HepG2 (cell line): ENCODE measurements around the gene BABAM1. TPM values are rescaled to one million over a fixed set of nuclear protein-coding genes. Genes with fewer than 3 reads are reported as not detected.

Experiments
- AGO2 ChIP-seq: fragments of 200-400 bp; formaldehyde crosslinking; optimal IDR thresholded peaks from 2 replicates; pipeline ENCODE3; 2017; ENCODE audit warnings: mild to moderate bottlenecking, low read depth, low read length, moderate library complexity
- HDAC1 ChIP-seq: sonication (generic); formaldehyde crosslinking; IDR thresholded peaks from 2 replicates; pipeline ENCODE4 v1.5.1; 2020; ENCODE audit warnings: mild to moderate bottlenecking, missing genetic modification reagents
- HOXA3 ChIP-seq: sonication (generic); formaldehyde crosslinking; IDR thresholded peaks from 2 replicates; pipeline ENCODE4 v1.5.0; 2020; ENCODE audit warnings: missing genetic modification reagents
- MAFF ChIP-seq: IDR thresholded peaks from 2 replicates; pipeline ENCODE4 v1.6.1; 2011; ENCODE audit warnings: low read depth, low read length, improper control_type of control experiment
- MTA1 ChIP-seq: sonication (generic); formaldehyde crosslinking; IDR thresholded peaks from 2 replicates; pipeline ENCODE4 v1.4.0; 2020; ENCODE audit warnings: missing genetic modification reagents, mild to moderate bottlenecking, borderline replicate concordance
- NFE2L1 ChIP-seq: sonication (generic); formaldehyde crosslinking; IDR thresholded peaks from 2 replicates; pipeline ENCODE4 v1.4.0; 2020; ENCODE audit warnings: missing genetic modification reagents, mild to moderate bottlenecking, borderline replicate concordance
- NFE2L2 ChIP-seq: fragments of 150-350 bp; IDR thresholded peaks from 2 replicates; pipeline ENCODE4 v1.6.1; 2014; ENCODE audit warnings: low read length
- NR2F6 ChIP-seq, 2 experiments: IDR thresholded peaks; 2 replicates each; pipeline ENCODE4 v1.6.1; 2016; ENCODE audit warnings: antibody characterized with exemption in 1 of 2, mild to moderate bottlenecking in 1 of 2
- PHF21A ChIP-seq: sonication (generic); formaldehyde crosslinking; IDR thresholded peaks from 2 replicates; pipeline ENCODE4 v1.5.0; 2020; ENCODE audit warnings: mild to moderate bottlenecking, missing genetic modification reagents
- SCMH1 ChIP-seq: sonication (generic); formaldehyde crosslinking; IDR thresholded peaks from 2 replicates; pipeline ENCODE4 v1.9.0; 2021; ENCODE audit warnings: missing genetic modification reagents, mild to moderate bottlenecking, borderline replicate concordance
- SPEN ChIP-seq: sonication (generic); formaldehyde crosslinking; IDR thresholded peaks from 2 replicates; pipeline ENCODE4 v1.5.1; 2020; ENCODE audit warnings: low read depth, mild to moderate bottlenecking, missing genetic modification reagents
- TBX2 ChIP-seq: sonication (generic); formaldehyde crosslinking; IDR thresholded peaks from 2 replicates; pipeline ENCODE4 v1.5.0; 2020; ENCODE audit warnings: missing genetic modification reagents, mild to moderate bottlenecking, borderline replicate concordance
- XRCC5 ChIP-seq: fragments of 200-400 bp; formaldehyde crosslinking; optimal IDR thresholded peaks from 2 replicates; pipeline ENCODE3; 2017; ENCODE audit warnings: mild to moderate bottlenecking, low read length
- ZFX ChIP-seq: sonication (generic); formaldehyde crosslinking; IDR thresholded peaks from 2 replicates; pipeline ENCODE4 v1.4.0; 2020; ENCODE audit warnings: mild to moderate bottlenecking, low read depth, missing genetic modification reagents, moderate library complexity
- ZFY ChIP-seq: sonication (generic); formaldehyde crosslinking; IDR thresholded peaks from 2 replicates; pipeline ENCODE4 v1.4.0; 2020; ENCODE audit warnings: missing genetic modification reagents
- ZMYM3 ChIP-seq: sonication (generic); formaldehyde crosslinking; IDR thresholded peaks from 2 replicates; pipeline ENCODE4 v1.5.1; 2020; ENCODE audit warnings: mild to moderate bottlenecking, missing genetic modification reagents
- ZNF225 ChIP-seq: sonication (generic); formaldehyde crosslinking; IDR thresholded peaks from 2 replicates; pipeline ENCODE4 v1.4.0; 2020; ENCODE audit warnings: mild to moderate bottlenecking, missing genetic modification reagents
- ZNF44 ChIP-seq: sonication (generic); formaldehyde crosslinking; IDR thresholded peaks from 2 replicates; pipeline ENCODE4 v1.5.1; 2020; ENCODE audit warnings: mild to moderate bottlenecking, missing genetic modification reagents
- ZNF501 ChIP-seq: sonication (generic); formaldehyde crosslinking; IDR thresholded peaks from 2 replicates; pipeline ENCODE4 v1.5.1; 2020; ENCODE audit warnings: mild to moderate bottlenecking, moderate library complexity, missing genetic modification reagents
- ZNF558 ChIP-seq: sonication (generic); formaldehyde crosslinking; IDR thresholded peaks from 2 replicates; pipeline ENCODE4 v1.9.0; 2022; ENCODE audit warnings: mild to moderate bottlenecking, missing genetic modification reagents, borderline replicate concordance
- ZNF605 ChIP-seq: sonication (generic); formaldehyde crosslinking; IDR thresholded peaks from 2 replicates; pipeline ENCODE4 v1.8.0; 2022; ENCODE audit warnings: mild to moderate bottlenecking, missing genetic modification reagents
- ZNF776 ChIP-seq: sonication (generic); formaldehyde crosslinking; IDR thresholded peaks from 2 replicates; pipeline ENCODE4 v1.4.0; 2020; ENCODE audit warnings: mild to moderate bottlenecking, missing genetic modification reagents
- ZNF839 ChIP-seq: sonication (generic); formaldehyde crosslinking; IDR thresholded peaks from 2 replicates; pipeline ENCODE4 v1.4.0; 2020; ENCODE audit warnings: missing genetic modification reagents, mild to moderate bottlenecking, borderline replicate concordance
- polyA plus RNA-seq, 8 experiments: library from polyadenylated mRNA; depleted of rRNA in 3 of 8; stranded (reverse) in 7 of 8; unstranded in 1 of 8; fragments of >200 nt; fragmentation: Illumina TruSeq in 4 of 8; extraction: Trizol in 4 of 8; gene quantifications; 2 replicates each; pipeline versions ENCODE4 v1.2.1 to v1.2.3, GENCODE V29; 2011 to 2016; ENCODE audit warnings: low read depth in 4 of 8, missing spikeins in 1 of 8, mixed read lengths in 1 of 8; ENCODE audit not compliant: insufficient read depth in 1 of 8
- total RNA-seq, 5 experiments: library from RNA; depleted of rRNA; stranded (reverse); fragments of >200 nt; fragmentation: Illumina TruSeq; extraction: Trizol; gene quantifications; 2 replicates each; pipeline ENCODE4 v1.2.3, GENCODE V29; 2016; ENCODE audit warnings: low read depth in 1 of 5
- TF ChIP-seq, protein P1 (sequence below): conservative IDR thresholded peaks from 2 replicates; pipeline ENCODE4 v1.6.1; 2018; ENCODE audit warnings: missing genetic modification reagents
- TF ChIP-seq, protein P2 (sequence below): sonication (generic); formaldehyde crosslinking; conservative IDR thresholded peaks from 2 replicates; pipeline ENCODE4 v1.8.1; 2023; ENCODE audit warnings: missing genetic modification reagents
- TF ChIP-seq, protein P3 (sequence below): sonication (generic); formaldehyde crosslinking; IDR thresholded peaks from 2 replicates; pipeline ENCODE4 v1.5.0; 2020; ENCODE audit warnings: mild to moderate bottlenecking, missing genetic modification reagents

The BABAM1 gene
- total and polyA plus RNA-seq, 2 of the 13 experiments (the other 11 are each of a cell fraction or from before 2014, with no cell fraction given) = 70.0 to 82.0 TPM

DNA sequence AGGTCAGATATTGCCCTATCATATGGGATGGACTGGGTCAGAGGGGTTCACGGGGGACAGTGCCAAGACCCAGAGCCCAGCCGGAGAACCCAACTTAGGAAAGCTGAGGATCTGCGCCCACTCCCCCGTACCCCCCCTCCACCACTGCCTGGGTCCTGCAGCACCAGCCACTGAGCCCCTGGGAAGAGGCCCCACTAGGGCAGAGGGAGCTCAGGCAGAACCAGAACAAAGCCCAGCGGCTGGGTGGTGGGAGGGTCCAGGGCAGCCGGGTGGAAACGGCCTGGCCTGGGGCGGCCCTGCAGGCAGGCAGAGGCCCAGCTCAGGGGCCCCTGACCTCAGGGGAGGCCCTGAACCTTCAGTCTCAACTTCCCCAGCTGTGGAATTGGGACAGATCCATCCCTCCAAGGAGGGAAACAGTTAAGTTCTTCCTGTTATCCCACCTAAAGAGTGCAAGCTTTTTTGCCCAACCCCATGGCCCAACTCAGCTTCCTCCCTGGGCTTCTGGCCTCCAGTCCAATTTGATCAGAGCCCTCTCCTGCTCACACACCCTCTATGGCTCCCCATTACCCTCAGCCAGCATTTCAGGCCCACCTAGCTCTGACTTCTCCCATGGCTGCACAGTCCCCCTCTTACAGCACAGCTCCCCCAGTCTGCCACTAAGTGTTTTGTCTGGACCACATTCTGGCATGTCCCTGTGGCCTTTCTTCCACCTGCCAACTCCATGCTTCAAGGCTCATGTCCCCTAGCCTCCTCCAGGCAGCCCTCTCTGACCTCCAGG lies 24.6 kb upstream of the BABAM1 start (continued):
- TF ChIP-seq, protein P1, sequence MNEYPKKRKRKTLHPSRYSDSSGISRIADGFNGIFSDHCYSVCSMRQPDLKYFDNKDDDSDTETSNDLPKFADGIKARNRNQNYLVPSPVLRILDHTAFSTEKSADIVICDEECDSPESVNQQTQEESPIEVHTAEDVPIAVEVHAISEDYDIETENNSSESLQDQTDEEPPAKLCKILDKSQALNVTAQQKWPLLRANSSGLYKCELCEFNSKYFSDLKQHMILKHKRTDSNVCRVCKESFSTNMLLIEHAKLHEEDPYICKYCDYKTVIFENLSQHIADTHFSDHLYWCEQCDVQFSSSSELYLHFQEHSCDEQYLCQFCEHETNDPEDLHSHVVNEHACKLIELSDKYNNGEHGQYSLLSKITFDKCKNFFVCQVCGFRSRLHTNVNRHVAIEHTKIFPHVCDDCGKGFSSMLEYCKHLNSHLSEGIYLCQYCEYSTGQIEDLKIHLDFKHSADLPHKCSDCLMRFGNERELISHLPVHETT (CRISPR knock-in tag) = no peak
- TF ChIP-seq ZNF501 = 0 out of 2 replicates have a peak, but pooled peaks have one; percentile 2
- TF ChIP-seq SCMH1 = no peak
- TF ChIP-seq MTA1 = 0 out of 2 replicates have a peak, but pooled peaks have one; percentile 20
- no peak for TF ChIP-seq NFE2L1 (CRISPR knock-in tag)
- TF ChIP-seq ZNF558 (CRISPR knock-in tag) = peak; percentile 59; the same call in 1 of the 2 replicates
- TF ChIP-seq ZMYM3 (CRISPR knock-in tag) = peak; percentile 87
- TF ChIP-seq ZFY = peak; percentile 18; the same call in 1 of the 2 replicates
- no peak for TF ChIP-seq ZNF44
- TF ChIP-seq HOXA3 (CRISPR knock-in tag) = peak; percentile 45; the same call in 1 of the 2 replicates
- no peak for TF ChIP-seq TBX2 (CRISPR knock-in tag)
- no peak for TF ChIP-seq ZNF225 (CRISPR knock-in tag)
- peak; percentile 34; the same call in 1 of the 2 replicates for TF ChIP-seq ZNF605
- no peak for TF ChIP-seq NFE2L2
- peak; percentile 11; the same call in 1 of the 2 replicates for TF ChIP-seq PHF21A (CRISPR knock-in tag)
- peak; percentile 66 for TF ChIP-seq ZFX (CRISPR knock-in tag)
- TF ChIP-seq NR2F6 (IDR thresholded peaks at IDR 0.05) = peak; percentile 55; the same call in 1 of the 2 replicates
- 0 out of 2 replicates have a peak, but pooled peaks have one; percentile 16 for TF ChIP-seq NR2F6 (CRISPR knock-in tag; IDR thresholded peaks at IDR 0.05)
- 0 out of 2 replicates have a peak, but pooled peaks have one; percentile 27 for TF ChIP-seq HDAC1 (CRISPR knock-in tag)
- peak; percentile 51; the same call in 1 of the 2 replicates for TF ChIP-seq SPEN (CRISPR knock-in tag)
- TF ChIP-seq MAFF = no peak
- TF ChIP-seq, protein P2, sequence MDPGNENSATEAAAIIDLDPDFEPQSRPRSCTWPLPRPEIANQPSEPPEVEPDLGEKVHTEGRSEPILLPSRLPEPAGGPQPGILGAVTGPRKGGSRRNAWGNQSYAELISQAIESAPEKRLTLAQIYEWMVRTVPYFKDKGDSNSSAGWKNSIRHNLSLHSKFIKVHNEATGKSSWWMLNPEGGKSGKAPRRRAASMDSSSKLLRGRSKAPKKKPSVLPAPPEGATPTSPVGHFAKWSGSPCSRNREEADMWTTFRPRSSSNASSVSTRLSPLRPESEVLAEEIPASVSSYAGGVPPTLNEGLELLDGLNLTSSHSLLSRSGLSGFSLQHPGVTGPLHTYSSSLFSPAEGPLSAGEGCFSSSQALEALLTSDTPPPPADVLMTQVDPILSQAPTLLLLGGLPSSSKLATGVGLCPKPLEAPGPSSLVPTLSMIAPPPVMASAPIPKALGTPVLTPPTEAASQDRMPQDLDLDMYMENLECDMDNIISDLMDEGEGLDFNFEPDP (CRISPR knock-in tag) = 0 out of 2 replicates have a peak, but pooled peaks have one; percentile 44
- TF ChIP-seq XRCC5 = peak; percentile 37
- TF ChIP-seq ZNF839 (CRISPR knock-in tag) = no peak
- TF ChIP-seq ZNF776 (CRISPR knock-in tag) = no peak
- TF ChIP-seq AGO2 = peak; percentile 59
- TF ChIP-seq, protein P3, sequence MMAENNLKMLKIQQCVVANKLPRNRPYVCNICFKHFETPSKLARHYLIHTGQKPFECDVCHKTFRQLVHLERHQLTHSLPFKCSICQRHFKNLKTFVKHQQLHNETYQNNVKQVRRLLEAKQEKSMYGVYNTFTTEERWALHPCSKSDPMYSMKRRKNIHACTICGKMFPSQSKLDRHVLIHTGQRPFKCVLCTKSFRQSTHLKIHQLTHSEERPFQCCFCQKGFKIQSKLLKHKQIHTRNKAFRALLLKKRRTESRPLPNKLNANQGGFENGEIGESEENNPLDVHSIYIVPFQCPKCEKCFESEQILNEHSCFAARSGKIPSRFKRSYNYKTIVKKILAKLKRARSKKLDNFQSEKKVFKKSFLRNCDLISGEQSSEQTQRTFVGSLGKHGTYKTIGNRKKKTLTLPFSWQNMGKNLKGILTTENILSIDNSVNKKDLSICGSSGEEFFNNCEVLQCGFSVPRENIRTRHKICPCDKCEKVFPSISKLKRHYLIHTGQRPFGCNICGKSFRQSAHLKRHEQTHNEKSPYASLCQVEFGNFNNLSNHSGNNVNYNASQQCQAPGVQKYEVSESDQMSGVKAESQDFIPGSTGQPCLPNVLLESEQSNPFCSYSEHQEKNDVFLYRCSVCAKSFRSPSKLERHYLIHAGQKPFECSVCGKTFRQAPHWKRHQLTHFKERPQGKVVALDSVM (CRISPR knock-in tag) = peak; percentile 46; the same call in 1 of the 2 replicates
